Endothelial cell of umbilical vein (primary cell): ENCODE results near the gene CAMK2D. TPM values are rescaled to one million over a fixed set of nuclear protein-coding genes. Genes with fewer than 3 reads are reported as not detected.

Source experiments
- BruUV-seq: library from RNA; stranded (reverse); fragments of 400-500 nt; replicated peaks from 2 replicates; lab custom pipeline; 2021; lab: Mats Ljungman, UMichigan
- CTCF ChIA-PET: fragments of 300-600, 350-600 bp; sonication (Branson Sonifier 250); formaldehyde crosslinking; loops from one replicate; lab custom pipeline; 2021; ENCODE audit warnings: antibody characterized with exemption, inconsistent platforms; lab: Charles Lee
- POLR2A ChIA-PET: fragments of 300-600, 350-600 bp; sonication (Branson Sonifier 250); formaldehyde crosslinking; loops from one replicate; lab custom pipeline; 2021; ENCODE audit warnings: antibody characterized with exemption, inconsistent platforms; lab: Charles Lee
- DNase-seq: peaks from one replicate; pipeline ENCODE4 v3.0.0-alpha.2; 2011; ENCODE audit warnings: low read depth, low spot score
- FAIRE-seq: peaks from 2 replicates; lab custom pipeline; 2011; peaks lifted over from hg19 to GRCh38; lab: Jason Lieb, UNC
- H2AFZ ChIP-seq: 2 replicates; pipeline ENCODE4 v1.6.0; 2012; ENCODE audit warnings: low read depth, low read length, control low read depth, inconsistent platforms
- H3K27ac ChIP-seq: 2 replicates; pipeline ENCODE4 v1.5.1; 2011; ENCODE audit warnings: low read depth, mild to moderate bottlenecking, control low read depth, low read length, moderate library complexity; ENCODE audit not compliant: insufficient read depth
- H3K27me3 ChIP-seq, 2 experiments: 2 replicates each; pipeline versions ENCODE4 v1.6.0 to v1.6.1; 2011; ENCODE audit warnings: low read length in 2 of 2, mixed read lengths in 1 of 2; ENCODE audit not compliant: control insufficient read depth in 2 of 2, insufficient read depth in 2 of 2
- H3K36me3 ChIP-seq, 2 experiments: 2 replicates in 1 of 2; 3 replicates in 1 of 2; pipeline ENCODE4 v1.5.1; 2011; ENCODE audit warnings: low read length in 2 of 2, mild to moderate bottlenecking in 1 of 2, moderate library complexity in 1 of 2; ENCODE audit not compliant: control insufficient read depth in 2 of 2, insufficient read depth in 2 of 2; ENCODE audit errors: extremely low read depth in 1 of 2
- H3K4me1 ChIP-seq: 3 replicates; pipeline ENCODE4 v1.5.1; 2011; ENCODE audit warnings: mild to moderate bottlenecking, low read length; ENCODE audit not compliant: control insufficient read depth, insufficient read depth; ENCODE audit errors: extremely low read depth
- H3K4me2 ChIP-seq: 2 replicates; pipeline ENCODE4 v1.6.1; 2011; ENCODE audit warnings: low read length, control low read depth, mixed read lengths; ENCODE audit not compliant: insufficient read depth
- H3K4me3 ChIP-seq, 3 experiments: fragments of 200-600 bp in 1 of 3; sonication (generic), shearing (Covaris generic) in 1 of 3; replicated peaks in 1 of 3; 2 replicates each; pipeline ENCODE4 v1.5.1; 2011 to 2016; ENCODE audit warnings: control low read depth in 3 of 3, low read length in 3 of 3, mild to moderate bottlenecking in 2 of 3, inconsistent platforms in 1 of 3, low read depth in 1 of 3, moderate library complexity in 1 of 3; ENCODE audit not compliant: insufficient read depth in 1 of 3
- H3K79me2 ChIP-seq: 2 replicates; pipeline ENCODE4 v1.6.0; 2012; ENCODE audit warnings: low read length, inconsistent platforms; ENCODE audit not compliant: control insufficient read depth, insufficient read depth
- H3K9ac ChIP-seq: replicated peaks from 2 replicates; pipeline ENCODE3; 2011; ENCODE audit warnings: low read length, control low read depth; ENCODE audit not compliant: insufficient read depth; ENCODE audit errors: extremely low read depth
- H3K9me1 ChIP-seq: replicated peaks from 3 replicates; pipeline ENCODE4 v1.6.0; 2011; ENCODE audit warnings: mild to moderate bottlenecking, low read length; ENCODE audit not compliant: control insufficient read depth, insufficient read depth; ENCODE audit errors: extremely low read depth
- H3K9me3 ChIP-seq: replicated peaks from 2 replicates; pipeline ENCODE4 v1.5.1; 2012; ENCODE audit warnings: low read length, inconsistent platforms; ENCODE audit not compliant: control insufficient read depth, insufficient read depth
- H4K20me1 ChIP-seq: replicated peaks from 2 replicates; pipeline ENCODE3; 2011; ENCODE audit warnings: mild to moderate bottlenecking, low read length; ENCODE audit not compliant: control insufficient read depth, insufficient read depth; ENCODE audit errors: extremely low read depth
- EZH2 ChIP-seq: IDR thresholded peaks from 2 replicates; pipeline ENCODE4 v1.6.1; 2012; ENCODE audit warnings: borderline replicate concordance, low read depth, mild to moderate bottlenecking, moderate library complexity, low read length, inconsistent platforms; ENCODE audit not compliant: severe bottlenecking
- FOS ChIP-seq: IDR thresholded peaks from 2 replicates; pipeline ENCODE4 v1.6.1; 2011; ENCODE audit warnings: mild to moderate bottlenecking, low read length, moderate library complexity, borderline replicate concordance; ENCODE audit not compliant: insufficient read depth
- GATA2 ChIP-seq: IDR thresholded peaks from 2 replicates; pipeline ENCODE4 v1.7.0; 2011; ENCODE audit warnings: low read depth, mild to moderate bottlenecking, moderate library complexity, mixed read lengths, low read length; ENCODE audit not compliant: insufficient read length, insufficient read depth
- JUN ChIP-seq: IDR thresholded peaks from 2 replicates; pipeline ENCODE4 v1.6.1; 2011; ENCODE audit warnings: borderline replicate concordance, low read depth; ENCODE audit not compliant: insufficient read length, insufficient read depth
- MYC ChIP-seq: IDR thresholded peaks from one replicate; pipeline ENCODE4 v1.6.1; 2011; ENCODE audit warnings: mild to moderate bottlenecking, low read depth, low read length
- POLR2A ChIP-seq: IDR thresholded peaks from 2 replicates; pipeline ENCODE4 v1.6.1; 2012; ENCODE audit warnings: low read depth, mild to moderate bottlenecking, control low read depth, low read length
- POLR2AphosphoS5 ChIP-seq: IDR thresholded peaks from 2 replicates; pipeline ENCODE4 v1.6.1; 2012; ENCODE audit warnings: low read depth, mild to moderate bottlenecking, control low read depth, low read length, moderate library complexity; ENCODE audit not compliant: insufficient read depth
- dilution Hi-C: fragments of 300-500 bp; cut with MboI; formaldehyde crosslinking; loops from one replicate; pipeline ENCODE4 v1.15.0; 2019; ENCODE audit warnings: low sequenced_read_pairs; ENCODE audit not compliant: extremely low pct_ligation_motif_present
- intact Hi-C: fragments of 100-400 bp; cut with micrococcal nuclease; formaldehyde crosslinking; loops from one replicate; pipeline ENCODE4 v1.10.0; 2022
- polyA plus RNA-seq, 4 experiments: library from polyadenylated mRNA; depleted of rRNA in 3 of 4; stranded (reverse) in 3 of 4; unstranded in 1 of 4; fragments of >200 nt; gene quantifications; 2 replicates each; pipeline versions ENCODE4 v1.2.1 to v1.2.3, GENCODE V29; 2011 to 2012; ENCODE audit warnings: missing spikeins in 1 of 4
- total RNA-seq: library from RNA; stranded (reverse); gene quantifications from 2 replicates; pipeline ENCODE4 v1.2.3, GENCODE V29; 2021
- TF ChIP-seq, protein P1 (sequence below), 2 donors: IDR thresholded peaks; 1 replicate in 1 of 2; 2 replicates in 1 of 2; pipeline ENCODE4 v1.5.1; 2011; ENCODE audit warnings: low read length in 2 of 2, mild to moderate bottlenecking in 2 of 2, moderate library complexity in 2 of 2, control low read depth in 1 of 2, inconsistent platforms in 1 of 2, low read depth in 1 of 2; ENCODE audit not compliant: insufficient read depth in 1 of 2; ENCODE audit errors: extremely low read depth in 1 of 2
- TF ChIP-seq, protein P2 (sequence below): IDR thresholded peaks from 2 replicates; pipeline ENCODE4 v1.6.1; 2011; ENCODE audit not compliant: insufficient read depth, insufficient read length

Gene CAMK2D
- total and polyA plus RNA-seq, 2 donors (not counting 3 experiments of a cell fraction or from before 2014, with no cell fraction given) = 10.4 to 30.7 TPM

DNA sequence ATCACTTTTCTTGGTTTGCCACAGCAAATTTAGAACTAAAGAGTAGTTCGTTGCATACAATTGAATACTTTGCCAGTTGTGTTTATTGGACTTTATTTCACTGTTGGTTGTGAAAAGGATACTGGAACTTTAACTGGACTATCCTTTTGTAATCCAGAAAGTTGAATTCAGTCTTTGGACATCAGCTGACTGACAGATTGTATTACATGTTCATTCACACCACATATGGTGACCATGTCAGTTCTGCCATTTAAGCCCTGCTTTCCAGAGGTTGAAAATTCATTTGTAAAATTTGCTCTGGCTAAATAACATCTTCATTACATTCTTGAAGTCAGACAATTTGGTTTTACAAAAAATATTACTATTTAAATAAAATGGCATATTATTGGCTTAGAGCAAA, 251.7 kb downstream of the CAMK2D start:
- TF ChIP-seq MYC = no peak
- TF ChIP-seq, protein P1, sequence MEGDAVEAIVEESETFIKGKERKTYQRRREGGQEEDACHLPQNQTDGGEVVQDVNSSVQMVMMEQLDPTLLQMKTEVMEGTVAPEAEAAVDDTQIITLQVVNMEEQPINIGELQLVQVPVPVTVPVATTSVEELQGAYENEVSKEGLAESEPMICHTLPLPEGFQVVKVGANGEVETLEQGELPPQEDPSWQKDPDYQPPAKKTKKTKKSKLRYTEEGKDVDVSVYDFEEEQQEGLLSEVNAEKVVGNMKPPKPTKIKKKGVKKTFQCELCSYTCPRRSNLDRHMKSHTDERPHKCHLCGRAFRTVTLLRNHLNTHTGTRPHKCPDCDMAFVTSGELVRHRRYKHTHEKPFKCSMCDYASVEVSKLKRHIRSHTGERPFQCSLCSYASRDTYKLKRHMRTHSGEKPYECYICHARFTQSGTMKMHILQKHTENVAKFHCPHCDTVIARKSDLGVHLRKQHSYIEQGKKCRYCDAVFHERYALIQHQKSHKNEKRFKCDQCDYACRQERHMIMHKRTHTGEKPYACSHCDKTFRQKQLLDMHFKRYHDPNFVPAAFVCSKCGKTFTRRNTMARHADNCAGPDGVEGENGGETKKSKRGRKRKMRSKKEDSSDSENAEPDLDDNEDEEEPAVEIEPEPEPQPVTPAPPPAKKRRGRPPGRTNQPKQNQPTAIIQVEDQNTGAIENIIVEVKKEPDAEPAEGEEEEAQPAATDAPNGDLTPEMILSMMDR (IDR thresholded peaks at IDR 0.05; ENCODE audit: extremely low read depth in 1 of 2, insufficient read depth in 1 of 2, low read depth in 1 of 2, low read length in 2 of 2) = no peak
- no peak for TF ChIP-seq FOS
- TF ChIP-seq, protein P2, sequence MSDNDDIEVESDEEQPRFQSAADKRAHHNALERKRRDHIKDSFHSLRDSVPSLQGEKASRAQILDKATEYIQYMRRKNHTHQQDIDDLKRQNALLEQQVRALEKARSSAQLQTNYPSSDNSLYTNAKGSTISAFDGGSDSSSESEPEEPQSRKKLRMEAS = no peak
- no peak for TF ChIP-seq JUN
- TF ChIP-seq POLR2A = no peak
- TF ChIP-seq EZH2 = no peak
- no peak for TF ChIP-seq GATA2
- TF ChIP-seq POLR2AphosphoS5 = no peak
- H3K4me3 ChIP-seq = no peak overlapping the region
- H3K4me1 ChIP-seq = no peaks in the 10 kb centered on the region
- intact Hi-C loops = no loop called here
- no peak for DNase-seq
- H3K9me3 ChIP-seq = no peaks in the 10 kb centered on the region
- no peak overlapping the region for H3K4me2 ChIP-seq
- dilution Hi-C loops = no loop called here
- H2AFZ ChIP-seq = no peak overlapping the region
- BruUV-seq = no TSS peak
- ChIA-PET CTCF (interaction anchor here (1.4 kb wide), 1 partner anchor 24 kb away, joined by 5 read pairs; no protein-coding TSS in a partner anchor), POLR2A (no interaction called here)
- no peaks in the 10 kb centered on the region for H3K27me3 ChIP-seq
- no peak for FAIRE-seq
- peaks cover 0 to 8% of the 10 kb centered on the region in 2 experiments for H3K36me3 ChIP-seq
- no peak overlapping the region for H3K9ac ChIP-seq
- no peaks in the 10 kb centered on the region for H3K9me1 ChIP-seq
- H3K27ac ChIP-seq = no peak overlapping the region
- no peaks in the 10 kb centered on the region for H3K79me2 ChIP-seq
- no peaks in the 10 kb centered on the region for H4K20me1 ChIP-seq
